ENCODE measurements around the gene NR1H3.

NR1H3 gene

GRCh38 chr11:47278769-47279168 is 21.0 kb downstream of the NR1H3 start:
- Mint-ChIP-seq H3K27ac (no peak overlapping the region), H3K4me3 (no peak overlapping the region), H3K27me3 (ENCODE audit: low read depth) (no peaks in the 10 kb centered on the region), H3K9me3 (no peaks in the 10 kb centered on the region), H3K36me3 (ENCODE audit: low read depth) (peaks cover 66% of the 10 kb centered on the region), H3K4me1 (peaks cover 13% of the 10 kb centered on the region)
- no peak for TF ChIP-seq CTCF (IDR thresholded peaks at IDR 0.05; ENCODE audit: unreplicated experiment in 3 of 3)

GRCh38 chr11:47280099-47280498 is 22.3 kb downstream of the NR1H3 start:
- Mint-ChIP-seq H3K4me3 (no peak overlapping the region), H3K36me3 (ENCODE audit: low read depth) (peaks cover 69% of the 10 kb centered on the region), H3K4me1 (peaks cover 5% of the 10 kb centered on the region), H3K27me3 (ENCODE audit: low read depth) (no peaks in the 10 kb centered on the region), H3K27ac (no peak overlapping the region), H3K9me3 (no peaks in the 10 kb centered on the region)
- no peak for TF ChIP-seq CTCF (IDR thresholded peaks at IDR 0.05; ENCODE audit: unreplicated experiment in 3 of 3)

GRCh38 chr11:47280860-47281259 is 23.1 kb downstream of the NR1H3 start:
- Mint-ChIP-seq H3K36me3 (ENCODE audit: low read depth) (peaks cover 72% of the 10 kb centered on the region), H3K4me1 (peaks cover 5% of the 10 kb centered on the region)
- TF ChIP-seq CTCF (IDR thresholded peaks at IDR 0.05; ENCODE audit: unreplicated experiment in 3 of 3), result no peak

DNA sequence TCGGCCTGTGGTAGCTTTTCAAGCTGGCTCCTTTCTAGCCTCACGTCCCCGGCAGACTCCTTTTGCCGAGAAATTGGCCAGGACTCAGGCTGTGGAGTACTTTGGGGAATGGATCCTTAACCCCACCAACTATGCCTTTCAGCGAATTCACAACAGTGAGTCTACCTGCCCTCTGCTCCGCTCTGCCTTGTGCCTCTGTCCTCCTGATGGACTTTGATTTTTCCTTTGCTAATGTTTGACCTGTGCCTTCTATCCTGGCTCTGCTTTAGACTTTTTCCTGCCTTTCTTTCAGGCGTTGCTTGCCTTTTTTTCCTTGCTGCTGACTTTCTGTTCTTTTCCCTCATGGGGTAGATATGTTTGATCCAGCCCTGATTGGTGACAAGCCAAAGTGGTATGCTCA is 24.7 kb downstream of the NR1H3 start:
- Mint-ChIP-seq H3K4me3 (no peak overlapping the region), H3K36me3 (ENCODE audit: low read depth) (peaks cover 72% of the 10 kb centered on the region), H3K4me1 (no peaks in the 10 kb centered on the region), H3K9me3 (no peaks in the 10 kb centered on the region), H3K27ac (peak overlapping the region in 1 of 3 experiments; percentile 27), H3K27me3 (ENCODE audit: low read depth) (no peaks in the 10 kb centered on the region)
- no peak for TF ChIP-seq CTCF (IDR thresholded peaks at IDR 0.05; ENCODE audit: unreplicated experiment in 3 of 3)

More at GRCh38 chr11:47280860-47281259, 23.1 kb downstream of the NR1H3 start:
- Mint-ChIP-seq H3K9me3 (no peaks in the 10 kb centered on the region), H3K27ac (no peak overlapping the region), H3K27me3 (ENCODE audit: low read depth) (no peaks in the 10 kb centered on the region), H3K4me3 (no peak overlapping the region)

DNA sequence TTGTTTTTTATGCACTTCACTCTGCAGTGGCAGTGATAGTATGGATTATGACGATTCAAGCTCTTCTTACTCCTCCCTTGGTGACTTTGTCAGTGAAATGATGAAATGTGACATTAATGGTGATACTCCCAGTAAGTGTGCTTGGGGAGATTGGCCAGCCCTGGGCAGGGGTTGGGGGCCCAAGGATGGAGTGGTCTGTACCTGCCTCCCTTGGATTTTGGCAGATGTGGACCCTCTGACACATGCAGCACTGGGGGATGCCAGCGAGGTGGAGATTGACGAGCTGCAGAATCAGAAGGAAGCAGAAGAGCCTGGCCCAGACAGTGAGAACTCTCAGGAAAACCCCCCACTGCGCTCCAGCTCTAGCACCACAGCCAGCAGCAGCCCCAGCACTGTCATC is 26.4 kb downstream of the NR1H3 start:
- no peak overlapping the region for H3K27ac Mint-ChIP-seq
- no peak overlapping the region for H3K4me3 Mint-ChIP-seq

More for the DNA sequence above, 26.4 kb downstream of the NR1H3 start:
- no peak for TF ChIP-seq CTCF (IDR thresholded peaks at IDR 0.05; ENCODE audit: unreplicated experiment in 3 of 3)
- Mint-ChIP-seq H3K27me3 (ENCODE audit: low read depth) (no peaks in the 10 kb centered on the region), H3K36me3 (ENCODE audit: low read depth) (peaks cover 78% of the 10 kb centered on the region), H3K9me3 (no peaks in the 10 kb centered on the region), H3K4me1 (no peaks in the 10 kb centered on the region)

All from nephron (organoid).